IPS-18c (cell line): ENCODE data around the gene CCDC169.
"Not testable (repeated sequence)": the region's sequence is repeated elsewhere in the genome, so short reads cannot be mapped to it uniquely, and the experiment has no call there.

Experiments used
- H3K4me3 ChIP-seq: 2 replicates; pipeline ENCODE4 v1.7.0; 2013; ENCODE audit warnings: low read depth, mild to moderate bottlenecking, low read length, moderate library complexity; ENCODE audit not compliant: insufficient read depth
- H3K9me3 ChIP-seq: one replicate; pipeline ENCODE4 v1.6.1; 2013; ENCODE audit warnings: mild to moderate bottlenecking, low read length, moderate library complexity; ENCODE audit not compliant: control insufficient read depth, insufficient read depth

Gene CCDC169

DNA sequence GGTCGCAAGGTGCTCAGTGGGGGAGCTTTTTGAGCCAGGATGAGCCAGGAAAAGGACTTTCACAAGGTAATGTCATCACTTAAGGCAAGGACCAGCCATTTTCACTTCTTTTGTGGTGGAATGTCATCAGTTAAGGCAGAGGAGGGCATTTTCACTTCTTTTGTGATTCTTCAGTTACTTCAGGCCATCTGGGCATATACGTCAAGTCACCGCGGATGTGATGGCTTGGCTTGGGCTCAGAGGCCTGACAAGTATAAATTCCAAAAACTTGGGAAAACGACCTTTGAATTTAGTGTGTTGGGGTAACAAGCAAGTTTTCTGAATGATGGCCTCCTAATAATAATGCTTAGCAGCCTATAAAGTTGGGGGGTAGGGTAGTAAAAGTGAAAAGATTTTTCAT lies 27.3 kb upstream of the CCDC169 start:
- H3K9me3 ChIP-seq, H3K4me3 ChIP-seq: not testable (repeated sequence)

DNA sequence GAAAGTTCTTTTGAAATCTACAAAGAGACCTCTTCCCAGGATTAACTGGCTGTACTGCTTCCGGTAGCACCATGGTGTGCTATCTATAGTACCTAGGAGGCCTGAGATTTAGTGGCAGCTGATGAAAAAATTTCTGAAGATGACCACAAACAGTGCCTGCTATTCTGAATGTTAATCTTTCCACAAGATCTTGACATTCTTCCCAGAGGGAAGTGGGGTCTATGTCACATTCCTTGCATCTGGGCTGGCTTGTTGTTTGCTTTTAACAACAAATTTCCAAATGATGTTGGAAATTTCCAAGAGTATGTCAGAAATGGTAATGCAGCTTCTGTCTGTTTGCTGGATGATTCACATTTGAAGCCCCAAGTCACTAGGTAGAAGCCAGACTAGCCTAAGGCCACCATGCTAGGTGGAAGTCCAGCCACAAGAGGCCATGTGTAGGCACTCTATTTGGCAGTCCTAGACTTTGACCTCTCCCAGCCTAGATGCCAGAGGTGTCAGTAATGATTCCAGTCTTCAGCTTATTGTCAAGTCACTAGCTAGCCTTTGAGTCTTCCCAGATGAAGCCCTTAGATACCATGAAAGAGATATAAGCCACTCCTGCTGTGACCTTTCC lies 26.4 kb upstream of the CCDC169 start:
- no peak overlapping the region for H3K4me3 ChIP-seq
- no peaks in the 10 kb centered on the region for H3K9me3 ChIP-seq

DNA sequence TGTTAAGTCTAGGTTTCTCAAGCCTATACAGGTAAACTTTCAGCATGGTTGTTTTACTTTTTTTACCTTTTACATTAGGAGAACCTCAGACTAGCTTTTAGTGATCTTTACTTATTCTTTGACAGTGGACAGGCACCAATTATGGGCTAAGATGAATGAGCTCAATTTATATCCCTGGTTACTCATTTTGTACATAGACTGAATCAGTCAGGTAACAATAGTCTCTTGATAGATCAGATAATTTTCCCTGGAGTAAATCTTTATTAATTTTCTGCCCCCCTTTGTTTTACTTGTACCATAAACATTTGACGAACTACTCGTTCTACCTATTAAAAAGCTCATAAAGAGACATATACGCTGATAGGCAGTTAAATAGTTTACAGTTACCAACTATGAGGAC lies 25.8 kb upstream of the CCDC169 start:
- Histone ChIP-seq H3K9me3 (peaks cover 2% of the 10 kb centered on the region), H3K4me3 (no peak overlapping the region)

DNA sequence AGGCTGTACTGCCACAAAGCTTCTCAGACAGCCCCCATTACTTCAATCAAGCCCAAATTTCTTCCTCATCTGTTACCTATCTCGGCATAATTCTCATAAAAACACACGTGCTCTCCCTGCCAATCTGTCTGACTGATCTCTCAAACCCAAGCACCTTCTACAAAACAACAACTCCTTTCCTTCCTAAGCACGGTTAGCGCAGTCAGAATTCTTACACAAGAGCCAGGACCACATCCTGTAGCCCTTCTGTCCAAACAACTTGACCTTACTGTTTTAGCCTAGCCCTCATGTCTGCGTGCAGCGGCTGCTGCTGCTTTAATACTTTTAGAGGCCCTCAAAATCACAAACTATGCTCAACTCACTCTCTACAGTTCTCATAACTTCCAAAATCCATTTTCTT lies 22.2 kb upstream of the CCDC169 start:
- H3K4me3 ChIP-seq, H3K9me3 ChIP-seq: not testable (repeated sequence)

DNA sequence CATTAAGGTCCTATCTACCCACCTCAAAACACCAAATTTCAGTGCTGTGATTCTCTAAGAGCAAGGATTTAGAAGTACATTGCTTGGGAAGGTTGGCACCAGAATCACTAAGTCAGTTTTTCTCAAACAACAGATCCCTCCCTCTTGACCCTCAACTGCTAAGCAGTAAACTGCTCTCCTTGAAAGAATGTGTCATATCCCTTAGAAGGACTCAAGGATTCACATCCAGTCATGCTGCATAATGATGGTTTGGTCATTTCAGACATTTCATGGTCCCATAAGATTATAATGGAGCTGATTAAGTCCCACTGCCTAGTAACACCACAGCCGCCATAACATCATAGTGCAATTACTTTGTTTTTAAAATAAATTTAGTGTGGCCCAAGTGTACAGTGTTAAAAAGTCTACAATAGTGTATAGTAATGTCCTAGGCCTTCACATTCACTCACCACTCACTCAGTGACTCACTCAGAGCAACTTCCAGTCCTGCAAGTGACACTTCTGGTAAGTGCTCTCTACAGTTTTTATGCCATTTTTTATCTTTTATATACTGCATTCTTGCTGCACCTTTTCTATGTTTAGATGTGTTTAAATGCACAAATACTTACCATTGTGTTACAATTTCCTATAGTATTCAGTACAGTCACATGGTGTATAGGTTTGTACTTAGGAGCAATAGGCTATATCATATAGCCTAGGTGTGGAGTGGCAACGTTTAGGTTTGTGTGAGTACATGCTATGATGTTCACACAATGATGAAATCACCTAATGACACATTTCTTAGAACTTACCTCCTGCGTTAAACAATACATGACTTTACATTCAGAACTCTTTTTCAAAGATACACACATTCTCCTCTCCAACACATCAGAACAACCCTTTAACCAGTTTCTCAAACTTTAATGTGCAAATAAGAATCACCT lies 15.7 kb upstream of the CCDC169 start:
- H3K9me3 ChIP-seq, result no peaks in the 10 kb centered on the region
- H3K4me3 ChIP-seq, result no peak overlapping the region

DNA sequence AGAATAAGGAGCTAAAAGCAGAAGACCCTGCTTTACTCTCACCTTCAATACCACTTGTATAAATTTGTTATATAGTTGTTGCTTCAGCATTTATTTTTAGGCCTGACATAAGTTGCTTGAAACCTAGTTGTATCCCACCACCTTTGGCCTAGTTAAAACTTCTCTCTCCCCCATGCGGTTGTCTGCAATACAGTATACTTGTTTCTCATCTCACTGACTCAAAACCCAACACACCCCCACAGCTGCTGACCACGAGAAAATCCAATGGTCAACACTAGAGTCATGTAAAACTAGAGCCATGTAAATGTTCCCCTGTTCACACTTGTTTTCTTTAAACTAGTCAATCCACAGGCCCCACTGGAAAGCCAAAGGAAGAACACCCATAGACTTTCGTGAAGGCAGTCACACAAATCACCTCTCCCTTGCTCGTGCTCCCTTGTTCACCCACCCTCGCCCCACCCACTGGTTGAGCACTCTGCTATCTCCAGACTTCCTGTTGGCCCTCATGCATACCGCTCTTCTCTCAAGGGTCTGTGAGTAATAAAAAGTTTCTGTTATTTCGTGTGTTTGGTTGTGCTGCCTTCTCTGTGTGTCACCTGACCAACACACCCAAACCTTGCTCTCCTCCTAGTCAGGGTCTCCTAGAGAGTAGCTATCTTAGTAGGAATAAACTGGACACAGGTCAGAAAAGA lies 12.9 kb upstream of the CCDC169 start:
- no peaks in the 10 kb centered on the region for H3K9me3 ChIP-seq
- H3K4me3 ChIP-seq, result no peak overlapping the region

DNA sequence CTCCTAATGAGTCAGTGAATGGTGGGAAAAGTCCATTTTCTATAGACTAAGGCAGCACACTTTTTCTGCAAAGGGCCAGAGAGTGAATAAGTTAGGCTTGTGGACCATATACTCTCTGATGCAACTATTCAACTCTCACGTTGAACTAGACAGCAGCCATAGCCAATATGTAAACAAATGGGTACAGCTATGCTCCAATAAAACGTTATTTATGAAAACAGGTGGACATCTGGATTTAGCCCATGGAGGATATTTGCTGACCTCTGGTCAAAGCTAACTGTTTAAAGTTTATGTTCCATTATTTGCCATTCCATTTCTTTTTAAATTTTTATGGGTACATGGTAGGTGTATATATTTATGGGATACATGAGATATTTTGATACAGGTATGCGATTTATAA lies 4.7 kb upstream of the CCDC169 start:
- Histone ChIP-seq H3K9me3 (no peaks in the 10 kb centered on the region), H3K4me3 (no peak overlapping the region)

DNA sequence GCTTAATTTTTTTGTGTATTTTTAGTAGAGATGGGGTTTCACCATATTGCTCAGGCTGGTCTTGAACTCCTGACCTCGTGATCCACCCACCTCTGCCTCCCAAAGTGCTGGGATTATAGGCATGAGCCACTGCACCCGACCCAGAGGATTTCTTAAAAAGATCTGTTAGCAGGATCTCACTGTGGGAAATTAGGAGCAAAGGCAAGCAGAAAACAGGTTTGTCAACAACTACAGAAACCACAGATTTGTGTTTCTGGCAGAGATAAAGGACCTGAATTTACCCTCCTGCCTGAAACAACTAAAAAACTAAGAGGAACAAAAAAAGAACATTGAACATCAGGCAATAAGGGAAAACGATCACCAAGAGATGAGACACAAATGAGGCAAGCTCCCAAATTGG lies 1.9 kb upstream of the CCDC169 start:
- H3K4me3 ChIP-seq, H3K9me3 ChIP-seq: not testable (repeated sequence)

DNA sequence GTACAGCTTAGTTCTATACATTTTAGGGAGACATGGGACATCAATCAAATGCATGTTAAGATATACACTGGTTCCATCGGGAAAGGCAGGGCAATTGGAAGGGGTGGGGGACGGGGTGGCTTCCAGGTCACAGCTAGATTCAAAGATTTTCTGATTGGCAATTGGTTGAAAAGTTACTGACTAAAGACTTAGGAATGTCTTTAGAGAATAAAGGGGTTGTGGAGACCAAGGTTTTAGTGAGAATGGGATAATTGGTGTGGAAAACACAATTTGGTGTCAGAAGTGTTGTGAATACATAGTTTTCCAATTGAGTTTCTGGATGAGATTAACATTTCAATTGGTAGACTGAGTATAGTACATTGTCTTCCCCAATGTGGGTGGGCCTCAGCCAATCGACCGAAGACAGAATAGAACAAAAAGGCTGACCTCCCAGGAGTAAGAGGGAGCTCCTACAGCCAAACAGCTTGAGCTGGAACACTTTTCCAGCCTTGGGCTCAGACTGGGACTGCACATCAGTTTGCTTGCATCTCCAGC lies 988 bp upstream of the CCDC169 start:
- no peaks in the 10 kb centered on the region for H3K9me3 ChIP-seq
- peak overlapping the region; percentile 63; the same call in 1 of the 2 replicates for H3K4me3 ChIP-seq

DNA sequence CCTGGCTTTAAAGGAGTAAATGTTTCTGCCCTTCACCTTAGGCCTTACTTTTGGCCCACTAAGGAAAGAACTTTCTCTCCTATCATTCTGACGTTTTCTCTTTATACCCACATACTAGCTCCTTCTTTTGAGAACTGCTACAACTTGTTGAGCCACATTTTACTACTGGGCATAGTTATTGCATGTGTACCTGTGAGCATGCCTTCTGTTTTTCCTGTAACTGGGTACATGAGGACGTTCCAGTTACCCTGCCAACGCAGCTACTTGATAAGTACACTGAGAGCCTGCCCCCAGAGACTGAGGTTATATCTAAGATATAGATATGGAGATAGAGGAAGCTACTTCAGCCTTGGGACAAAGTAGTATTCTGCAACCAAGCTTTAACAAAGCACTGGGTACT lies 3.5 kb downstream of the CCDC169 start:
- peaks cover 2% of the 10 kb centered on the region for H3K9me3 ChIP-seq
- H3K4me3 ChIP-seq, result no peak overlapping the region

DNA sequence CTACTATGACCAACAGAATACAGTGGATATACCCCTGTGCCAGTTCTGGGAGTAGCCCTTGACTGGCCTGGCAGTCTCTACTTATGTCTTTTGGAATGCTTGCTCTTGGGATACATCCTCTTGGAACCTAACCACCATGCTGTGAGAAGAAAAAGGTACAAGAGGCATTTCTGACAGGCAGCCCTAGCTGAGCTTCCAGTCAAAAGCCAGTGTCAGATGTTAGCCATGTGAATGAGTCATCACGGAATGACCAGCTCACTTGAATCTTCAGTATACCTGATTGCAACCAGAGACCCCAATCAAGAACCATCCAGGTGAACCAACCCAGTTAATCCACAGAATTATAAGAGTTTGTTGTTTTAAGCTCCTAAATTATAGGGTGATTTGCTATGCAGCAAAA lies 4.1 kb downstream of the CCDC169 start:
- H3K9me3 ChIP-seq, result peaks cover 2% of the 10 kb centered on the region

DNA sequence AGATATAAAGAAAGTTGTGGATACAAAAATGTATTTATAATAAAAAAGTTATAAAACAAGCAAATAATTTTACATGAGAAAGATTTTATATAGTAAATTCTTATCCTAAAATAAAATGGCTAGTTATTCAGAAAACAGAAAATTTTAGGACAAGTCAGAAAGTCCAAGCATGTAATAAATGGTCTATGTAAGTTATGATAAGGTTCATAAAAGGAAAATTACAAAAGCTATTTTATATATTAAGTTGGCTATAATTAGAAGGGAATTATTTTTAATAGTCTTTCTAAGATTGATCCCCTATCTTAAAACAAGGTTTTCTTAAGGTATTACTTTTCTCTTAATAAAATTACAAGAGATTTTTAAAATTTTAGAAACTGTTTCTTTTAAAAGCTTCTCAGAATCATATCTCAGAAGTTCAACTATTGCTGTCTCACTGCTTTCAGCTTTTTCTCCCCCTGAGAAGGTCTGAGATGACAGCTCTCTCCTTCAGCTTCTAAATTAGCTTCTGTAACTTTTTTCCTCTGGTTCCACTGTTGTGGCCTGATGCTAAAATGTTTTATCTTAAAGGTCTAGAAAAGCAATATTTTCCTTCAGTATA lies 8.7 kb downstream of the CCDC169 start:
- Histone ChIP-seq H3K4me3 (no peak overlapping the region), H3K9me3 (peaks cover 2% of the 10 kb centered on the region)

More for the DNA sequence above, 4.1 kb downstream of the CCDC169 start:
- no peak overlapping the region for H3K4me3 ChIP-seq

DNA sequence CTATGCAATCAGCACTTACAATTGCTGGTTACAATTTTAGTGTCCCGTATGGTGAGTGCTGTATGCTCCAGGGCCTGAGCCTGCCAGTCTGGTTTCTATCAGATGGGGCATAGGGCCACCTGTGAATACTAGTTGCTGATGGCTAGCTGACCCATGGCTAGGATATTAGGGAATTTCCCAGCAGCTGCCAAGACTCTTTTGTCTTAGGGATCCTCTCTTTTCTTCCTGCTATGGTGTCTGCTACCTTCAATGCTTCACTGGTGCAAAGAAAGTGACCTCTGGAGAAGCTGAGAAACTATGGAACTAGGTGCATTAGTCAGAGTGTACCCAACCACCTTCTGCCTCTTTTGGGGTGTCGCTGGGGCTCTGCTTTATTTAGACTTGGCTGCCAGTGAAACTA lies 11.6 kb downstream of the CCDC169 start:
- H3K4me3 ChIP-seq, result no peak overlapping the region

DNA sequence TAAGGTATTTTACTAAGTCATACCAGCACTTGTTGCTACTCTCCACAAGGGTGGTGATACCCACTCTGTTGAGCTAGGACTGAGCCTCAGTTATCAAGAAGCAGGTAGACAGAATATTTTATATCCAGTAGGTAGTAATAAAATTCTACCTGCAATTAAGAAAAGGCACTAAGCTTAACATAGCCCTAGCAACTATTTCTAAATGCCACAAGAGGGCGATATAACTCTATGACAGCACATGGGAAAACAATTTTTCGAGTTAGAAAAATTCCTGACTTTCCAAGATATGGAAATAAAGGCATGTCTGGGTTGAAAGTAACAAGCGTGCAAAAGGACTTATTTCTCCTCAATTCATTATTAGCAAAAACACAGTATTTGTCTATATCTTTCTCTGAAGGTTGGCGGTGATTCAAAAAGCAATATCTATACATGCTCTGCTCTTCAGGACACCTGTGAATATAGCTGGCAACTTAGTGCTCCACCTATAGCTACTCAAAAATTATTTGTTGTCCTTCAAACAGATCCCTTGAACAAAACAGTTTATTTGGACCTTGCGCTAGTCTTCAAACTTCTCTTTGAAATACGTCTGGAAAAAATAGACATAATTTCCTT lies 14.7 kb downstream of the CCDC169 start:
- H3K4me3 ChIP-seq, result no peak overlapping the region
- H3K9me3 ChIP-seq, result no peaks in the 10 kb centered on the region

More for the DNA sequence above, 11.6 kb downstream of the CCDC169 start:
- H3K9me3 ChIP-seq, result peaks cover 2% of the 10 kb centered on the region

DNA sequence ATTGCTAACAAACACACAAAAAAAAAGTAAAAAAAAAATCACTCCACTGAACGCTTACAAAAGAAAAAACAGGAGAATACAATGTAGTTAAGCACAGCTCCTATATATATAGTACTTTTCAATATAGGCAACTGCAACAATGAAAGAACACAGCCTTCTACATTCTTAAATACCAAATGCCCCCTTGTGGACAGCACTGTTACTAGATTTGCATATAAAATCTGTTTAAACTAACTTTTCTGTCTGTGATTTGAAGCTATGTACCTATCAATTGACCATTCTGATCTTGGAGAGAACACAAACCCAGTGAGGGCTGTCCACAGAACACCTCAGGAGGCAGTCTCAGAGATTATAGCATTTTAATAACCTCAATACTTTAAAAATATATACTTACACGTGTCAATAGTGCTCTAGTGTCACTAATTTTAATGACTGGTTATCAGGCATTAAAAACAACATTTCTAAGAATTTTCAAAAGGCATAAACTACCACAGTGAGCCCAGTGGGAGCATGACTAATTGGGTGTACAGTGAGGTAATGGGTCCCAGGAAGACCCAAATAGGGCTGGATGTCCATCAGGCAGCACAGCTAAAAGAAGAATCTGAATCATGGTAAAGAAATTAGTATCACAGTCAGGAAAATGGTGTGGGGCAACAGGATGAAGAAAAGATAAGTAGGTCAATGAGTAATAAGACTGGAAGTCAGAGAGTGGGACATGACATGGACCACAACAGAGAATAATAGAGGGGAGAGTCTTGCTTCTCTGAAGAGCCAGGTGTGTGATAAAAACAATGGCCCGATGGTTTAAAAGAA lies 22.2 kb downstream of the CCDC169 start:
- Histone ChIP-seq H3K9me3 (no peaks in the 10 kb centered on the region), H3K4me3 (no peak overlapping the region)

DNA sequence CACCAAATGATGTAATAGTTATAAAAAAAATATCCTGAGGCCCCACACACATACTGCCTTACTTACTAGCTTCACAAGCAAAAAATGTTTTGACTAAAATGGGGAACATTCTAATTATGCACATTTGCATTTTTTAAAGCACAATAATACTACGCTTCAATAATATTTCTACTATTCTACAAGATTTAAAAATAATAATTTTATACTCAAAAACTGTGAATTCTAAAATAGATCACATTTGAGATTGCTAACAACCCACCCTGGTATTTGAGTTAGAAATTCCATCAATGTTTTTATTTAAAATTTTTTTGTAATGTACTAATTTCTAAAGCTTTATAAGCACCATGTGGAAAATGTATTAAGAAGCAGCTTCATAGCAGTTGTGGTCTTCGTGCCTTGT lies 24.2 kb downstream of the CCDC169 start:
- Histone ChIP-seq H3K9me3 (no peaks in the 10 kb centered on the region), H3K4me3 (no peak overlapping the region)
